Body of pancreas (tissue), 4 donors: ENCODE measurements around the gene ATCAY.

Experiments
- POLR2A ChIP-seq, 3 donors: fragments of 450-650 bp; IDR thresholded peaks; one replicate each; pipeline ENCODE4 v1.6.1; 2016; ENCODE audit warnings: antibody characterized with exemption in 3 of 3, mild to moderate bottlenecking in 2 of 3
- TF ChIP-seq, protein P1 (sequence below), 7 experiments: fragments of 450-650 bp in 4 of 7; fragments of 200-600 bp in 3 of 7; sonication (generic) in 3 of 7; IDR thresholded peaks; one replicate each; pipeline ENCODE4 v1.5.1; 2016 to 2019; ENCODE audit warnings: antibody characterized with exemption in 7 of 7

- TF ChIP-seq, protein P1, sequence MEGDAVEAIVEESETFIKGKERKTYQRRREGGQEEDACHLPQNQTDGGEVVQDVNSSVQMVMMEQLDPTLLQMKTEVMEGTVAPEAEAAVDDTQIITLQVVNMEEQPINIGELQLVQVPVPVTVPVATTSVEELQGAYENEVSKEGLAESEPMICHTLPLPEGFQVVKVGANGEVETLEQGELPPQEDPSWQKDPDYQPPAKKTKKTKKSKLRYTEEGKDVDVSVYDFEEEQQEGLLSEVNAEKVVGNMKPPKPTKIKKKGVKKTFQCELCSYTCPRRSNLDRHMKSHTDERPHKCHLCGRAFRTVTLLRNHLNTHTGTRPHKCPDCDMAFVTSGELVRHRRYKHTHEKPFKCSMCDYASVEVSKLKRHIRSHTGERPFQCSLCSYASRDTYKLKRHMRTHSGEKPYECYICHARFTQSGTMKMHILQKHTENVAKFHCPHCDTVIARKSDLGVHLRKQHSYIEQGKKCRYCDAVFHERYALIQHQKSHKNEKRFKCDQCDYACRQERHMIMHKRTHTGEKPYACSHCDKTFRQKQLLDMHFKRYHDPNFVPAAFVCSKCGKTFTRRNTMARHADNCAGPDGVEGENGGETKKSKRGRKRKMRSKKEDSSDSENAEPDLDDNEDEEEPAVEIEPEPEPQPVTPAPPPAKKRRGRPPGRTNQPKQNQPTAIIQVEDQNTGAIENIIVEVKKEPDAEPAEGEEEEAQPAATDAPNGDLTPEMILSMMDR (IDR thresholded peaks at IDR 0.05), result no peak
- no peak for TF ChIP-seq POLR2A (IDR thresholded peaks at IDR 0.05)
Observed at GRCh38 chr19:3904233-3904632, 23.7 kb downstream of the ATCAY start.
